A549 (cell line): ENCODE measurements around the gene PRKAG2. TPM values are rescaled to one million over a fixed set of nuclear protein-coding genes. Genes with fewer than 3 reads are reported as not detected.

Source experiments
- ATAC-seq, 2 experiments: fragments of 200-7000 bp in 1 of 2; fragments of >200 bp in 1 of 2; cut with Nextera tagmentation in 1 of 2; cut with Tn5 transposase in 1 of 2; 3 replicates each; pipeline versions ENCODE4 v1.8.0 to v1.9.1; 2018 to 2020; ENCODE audit warnings: mild to moderate bottlenecking in 1 of 2, moderate library complexity in 1 of 2
- CTCF ChIA-PET: fragments of 300-600 bp; sonication (Branson Sonifier 250); formaldehyde crosslinking; extraction: SDS; loops from one replicate; lab custom pipeline; 2021; ENCODE audit warnings: antibody characterized with exemption, inconsistent platforms; lab: Yijun Ruan, JAX
- POLR2A ChIA-PET: fragments of 350-600 bp; formaldehyde crosslinking; extraction: SDS; loops from one replicate; lab custom pipeline; 2021; ENCODE audit warnings: antibody characterized with exemption, inconsistent platforms; lab: Yijun Ruan, JAX
- DNase-seq, 2 experiments: peaks; one replicate each; pipeline versions ENCODE4 v3.0.0 to v3.0.0-alpha.2; 2011 to 2016; ENCODE audit warnings: low read depth in 1 of 2, low spot score in 1 of 2
- FAIRE-seq: peaks from 2 replicates; lab custom pipeline; 2011; peaks lifted over from hg19 to GRCh38; lab: Jason Lieb, UNC
- H3K27ac ChIP-seq, 2 experiments: fragments of >200 bp; sonication (Bioruptor Twin); formaldehyde crosslinking; 3 replicates each; pipeline ENCODE4 v1.5.1; 2016 to 2017
- H3K4me1 ChIP-seq: fragments of >200 bp; sonication (Bioruptor Twin); formaldehyde crosslinking; 3 replicates; pipeline ENCODE4 v1.6.1; 2016
- H3K4me2 ChIP-seq: fragments of >200 bp; sonication (Bioruptor Twin); formaldehyde crosslinking; 3 replicates; pipeline ENCODE4 v1.6.1; 2016
- H3K4me3 ChIP-seq: fragments of >200 bp; sonication (Bioruptor Twin); formaldehyde crosslinking; 3 replicates; pipeline ENCODE4 v1.5.1; 2016
- H3K9me3 ChIP-seq: fragments of >200 bp; sonication (Bioruptor Twin); formaldehyde crosslinking; 3 replicates; pipeline ENCODE4 v1.6.1; 2016
- BHLHE40 ChIP-seq: IDR thresholded peaks from 2 replicates; pipeline ENCODE4 v1.6.1; 2012; ENCODE audit warnings: low read depth, low read length, inconsistent platforms
- CBX2 ChIP-seq: fragments of 200-600 bp; sonication (generic); IDR thresholded peaks from 2 replicates; pipeline ENCODE4 v1.6.1; 2016; ENCODE audit warnings: low read depth, mild to moderate bottlenecking, borderline replicate concordance
- EHF ChIP-seq: fragments of 250-450 bp; sonication (Bioruptor Pico); IDR thresholded peaks from 2 replicates; pipeline ENCODE4 v1.5.0; 2020; ENCODE audit warnings: mild to moderate bottlenecking
- ELK1 ChIP-seq: fragments of 150-350 bp; IDR thresholded peaks from 2 replicates; pipeline ENCODE4 v1.6.1; 2014; ENCODE audit warnings: low read depth, mild to moderate bottlenecking, low read length
- FOSL2 ChIP-seq, 2 experiments: fragments of 450-650 bp in 1 of 2; fragments of >200 bp in 1 of 2; sonication (Bioruptor Twin) in 1 of 2; formaldehyde crosslinking; IDR thresholded peaks; 2 replicates each; pipeline versions ENCODE4 v1.5.0 to v1.6.1; 2016 to 2020; ENCODE audit warnings: mild to moderate bottlenecking in 1 of 2, moderate library complexity in 1 of 2
- GATA3 ChIP-seq: IDR thresholded peaks from 2 replicates; pipeline ENCODE4 v1.6.1; 2012; ENCODE audit warnings: borderline replicate concordance
- HDAC2 ChIP-seq: fragments of 200-600 bp; sonication (generic); IDR thresholded peaks from 2 replicates; pipeline ENCODE4 v1.6.1; 2016
- HMGXB4 ChIP-seq: fragments of 250-450 bp; sonication (Bioruptor Pico); IDR thresholded peaks from 2 replicates; pipeline ENCODE4 v1.5.0; 2021; ENCODE audit warnings: mild to moderate bottlenecking, moderate library complexity, borderline replicate concordance
- HOXA7 ChIP-seq: fragments of 250-450 bp; sonication (Bioruptor Pico); IDR thresholded peaks from 2 replicates; pipeline ENCODE4 v1.5.0; 2020; ENCODE audit warnings: mild to moderate bottlenecking, moderate library complexity
- HOXB13 ChIP-seq: fragments of 250-450 bp; sonication (Bioruptor Pico); IDR thresholded peaks from 2 replicates; pipeline ENCODE4 v1.5.0; 2020; ENCODE audit warnings: low read depth, mild to moderate bottlenecking, moderate library complexity
- HOXB5 ChIP-seq: fragments of 250-450 bp; sonication (Bioruptor Pico); IDR thresholded peaks from 2 replicates; pipeline ENCODE4 v1.5.0; 2020; ENCODE audit warnings: mild to moderate bottlenecking, moderate library complexity
- JUNB ChIP-seq: fragments of >200 bp; sonication (Bioruptor Twin); formaldehyde crosslinking; IDR thresholded peaks from 2 replicates; pipeline ENCODE4 v1.6.1; 2016
- MYC ChIP-seq: IDR thresholded peaks from 2 replicates; pipeline ENCODE4 v1.6.1; 2012; ENCODE audit warnings: mild to moderate bottlenecking, inconsistent platforms, low read length, improper control_type of control experiment, borderline replicate concordance
- NR3C1 ChIP-seq: fragments of >200 bp; sonication (Bioruptor Twin); formaldehyde crosslinking; IDR thresholded peaks from 3 replicates; pipeline ENCODE4 v1.6.1; 2017
- PHF8 ChIP-seq: fragments of 200-600 bp; sonication (generic); IDR thresholded peaks from 2 replicates; pipeline ENCODE4 v1.6.1; 2016; ENCODE audit warnings: low read depth, mild to moderate bottlenecking, antibody characterized with exemption, moderate library complexity, borderline replicate concordance
- RARB ChIP-seq: fragments of 250-450 bp; sonication (Bioruptor Pico); IDR thresholded peaks from 2 replicates; pipeline ENCODE4 v1.8.0; 2021; ENCODE audit warnings: mild to moderate bottlenecking, moderate library complexity
- RNF2 ChIP-seq: fragments of 200-600 bp; sonication (generic); IDR thresholded peaks from 2 replicates; pipeline ENCODE4 v1.6.1; 2016; ENCODE audit warnings: low read depth, mild to moderate bottlenecking, antibody characterized with exemption, moderate library complexity, borderline replicate concordance
- SMC3 ChIP-seq: fragments of >200 bp; sonication (Bioruptor Twin); formaldehyde crosslinking; IDR thresholded peaks from 3 replicates; pipeline ENCODE4 v1.6.1; 2018; ENCODE audit warnings: inconsistent platforms
- TP53 ChIP-seq: fragments of 250-450 bp; sonication (Bioruptor Pico); IDR thresholded peaks from 2 replicates; pipeline ENCODE4 v1.5.0; 2021; ENCODE audit warnings: mild to moderate bottlenecking, moderate library complexity
- ZC3H11A ChIP-seq: fragments of 450-650 bp; IDR thresholded peaks from 2 replicates; pipeline ENCODE4 v1.6.1; 2014; ENCODE audit warnings: antibody characterized with exemption, mild to moderate bottlenecking
- WGBS: methylation state at CpG from one replicate; pipeline ENCODE4 v1.1.6; 2017; ENCODE audit errors: missing lambda C conversion rate; 5-methylcytosine and 5-hydroxymethylcytosine counted together
- polyA plus RNA-seq, 4 experiments: library from polyadenylated mRNA; depleted of rRNA in 3 of 4; stranded (reverse); fragments of >200 nt; fragmentation: RNase III in 1 of 4; extraction: RNeasy Plus Mini Kit Qiagen cat#74134 plus additional on column Dnase treatment in 1 of 4; gene quantifications; 2 replicates in 3 of 4; 3 replicates in 1 of 4; pipeline ENCODE4 v1.2.3, GENCODE V29; 2011 to 2017
- TF ChIP-seq, protein P1 (sequence below): fragments of >200 bp; sonication (Bioruptor Twin); formaldehyde crosslinking; IDR thresholded peaks from 3 replicates; pipeline ENCODE4 v1.5.1; 2016
- TF ChIP-seq, protein P2 (sequence below): fragments of >200 bp; sonication (Bioruptor Twin); formaldehyde crosslinking; IDR thresholded peaks from 3 replicates; pipeline ENCODE4 v1.6.1; 2016

PRKAG2 gene
- polyA plus RNA-seq, 2 of the 4 experiments (the other 2 are of a cell fraction) = 26.5 to 31.7 TPM

DNA sequence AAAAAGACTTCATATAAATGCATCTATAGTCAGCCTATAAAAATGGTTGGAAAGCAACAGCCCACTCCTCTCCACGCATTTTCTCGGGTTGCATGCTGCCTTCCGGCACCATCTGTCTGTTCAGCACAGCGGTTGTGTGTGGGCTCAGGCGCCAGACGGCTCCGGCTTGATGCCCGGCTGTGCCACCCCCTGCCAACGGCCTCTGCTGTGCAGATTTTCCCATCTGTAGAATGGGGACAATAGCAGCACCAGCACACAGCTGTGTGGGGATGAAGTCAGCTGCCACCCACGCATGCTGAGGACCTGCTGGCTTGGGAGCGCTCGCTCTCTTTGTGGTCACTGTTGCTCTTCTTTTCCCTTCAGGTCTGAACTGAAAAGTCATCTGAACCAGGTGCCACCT, 19.5 kb downstream of the PRKAG2 start:
- 69% methylated on average over 12 of the region's 12 CpGs for WGBS
- FAIRE-seq (no peak), ATAC-seq (no peak), DNase-seq (no peak)
- no peaks in the 10 kb centered on the region for H3K9me3 ChIP-seq
- no peak overlapping the region for H3K4me3 ChIP-seq
- TF ChIP-seq GATA3 = no peak
- TF ChIP-seq RARB (CRISPR knock-in tag) = no peak
- TF ChIP-seq HDAC2 = no peak
- no peak for TF ChIP-seq HMGXB4 (CRISPR knock-in tag)
- TF ChIP-seq HOXA7 (CRISPR knock-in tag) = no peak
- no peak for TF ChIP-seq RNF2
- TF ChIP-seq TP53 (CRISPR knock-in tag) = no peak
- no peak for TF ChIP-seq NR3C1
- no peak for TF ChIP-seq HOXB5 (CRISPR knock-in tag)
- TF ChIP-seq, protein P1, sequence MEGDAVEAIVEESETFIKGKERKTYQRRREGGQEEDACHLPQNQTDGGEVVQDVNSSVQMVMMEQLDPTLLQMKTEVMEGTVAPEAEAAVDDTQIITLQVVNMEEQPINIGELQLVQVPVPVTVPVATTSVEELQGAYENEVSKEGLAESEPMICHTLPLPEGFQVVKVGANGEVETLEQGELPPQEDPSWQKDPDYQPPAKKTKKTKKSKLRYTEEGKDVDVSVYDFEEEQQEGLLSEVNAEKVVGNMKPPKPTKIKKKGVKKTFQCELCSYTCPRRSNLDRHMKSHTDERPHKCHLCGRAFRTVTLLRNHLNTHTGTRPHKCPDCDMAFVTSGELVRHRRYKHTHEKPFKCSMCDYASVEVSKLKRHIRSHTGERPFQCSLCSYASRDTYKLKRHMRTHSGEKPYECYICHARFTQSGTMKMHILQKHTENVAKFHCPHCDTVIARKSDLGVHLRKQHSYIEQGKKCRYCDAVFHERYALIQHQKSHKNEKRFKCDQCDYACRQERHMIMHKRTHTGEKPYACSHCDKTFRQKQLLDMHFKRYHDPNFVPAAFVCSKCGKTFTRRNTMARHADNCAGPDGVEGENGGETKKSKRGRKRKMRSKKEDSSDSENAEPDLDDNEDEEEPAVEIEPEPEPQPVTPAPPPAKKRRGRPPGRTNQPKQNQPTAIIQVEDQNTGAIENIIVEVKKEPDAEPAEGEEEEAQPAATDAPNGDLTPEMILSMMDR = no peak
- ChIA-PET POLR2A (no interaction called here), CTCF (interaction anchor here (1.1 to 1.5 kb wide), 2 partner anchors 10 to 74 kb away, joined by 3 to 5 read pairs; no protein-coding TSS in a partner anchor)
- H3K27ac ChIP-seq = no peak overlapping the region
- no peaks in the 10 kb centered on the region for H3K4me1 ChIP-seq
- H3K4me2 ChIP-seq = no peak overlapping the region

GRCh38 chr7:151856516-151856915, 20.4 kb downstream of the PRKAG2 start:
- FAIRE-seq = no peak
- TF ChIP-seq FOSL2 (IDR thresholded peaks at IDR 0.05) (no peak), FOSL2 (CRISPR knock-in tag; IDR thresholded peaks at IDR 0.05) (no peak), RARB (CRISPR knock-in tag) (no peak), HOXB13 (no peak), SMC3 (no peak), JUNB (no peak), CBX2 (no peak), EHF (CRISPR knock-in tag) (no peak), MYC (no peak), PHF8 (no peak)
- TF ChIP-seq, protein P2, sequence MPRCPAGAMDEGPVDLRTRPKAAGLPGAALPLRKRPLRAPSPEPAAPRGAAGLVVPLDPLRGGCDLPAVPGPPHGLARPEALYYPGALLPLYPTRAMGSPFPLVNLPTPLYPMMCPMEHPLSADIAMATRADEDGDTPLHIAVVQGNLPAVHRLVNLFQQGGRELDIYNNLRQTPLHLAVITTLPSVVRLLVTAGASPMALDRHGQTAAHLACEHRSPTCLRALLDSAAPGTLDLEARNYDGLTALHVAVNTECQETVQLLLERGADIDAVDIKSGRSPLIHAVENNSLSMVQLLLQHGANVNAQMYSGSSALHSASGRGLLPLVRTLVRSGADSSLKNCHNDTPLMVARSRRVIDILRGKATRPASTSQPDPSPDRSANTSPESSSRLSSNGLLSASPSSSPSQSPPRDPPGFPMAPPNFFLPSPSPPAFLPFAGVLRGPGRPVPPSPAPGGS = no peak
- CTCF ChIA-PET = interaction anchor here (1.1 to 1.5 kb wide), 2 partner anchors 9 to 73 kb away, joined by 3 to 5 read pairs; no protein-coding TSS in a partner anchor
- Histone ChIP-seq H3K4me1 (no peaks in the 10 kb centered on the region), H3K4me2 (no peak overlapping the region), H3K27ac (no peak overlapping the region), H3K9me3 (no peaks in the 10 kb centered on the region), H3K4me3 (no peak overlapping the region)
- DNase-seq = no peak
- no peak for ATAC-seq
- WGBS = 69% methylated on average over 14 of the region's 16 CpGs
- POLR2A ChIA-PET = no interaction called here

GRCh38 chr7:151856098-151856497, 20.8 kb downstream of the PRKAG2 start:
- no peak overlapping the region for H3K27ac ChIP-seq
- H3K9me3 ChIP-seq = no peaks in the 10 kb centered on the region
- ChIA-PET CTCF (interaction anchor here (1.1 to 1.5 kb wide), 2 partner anchors 8 to 72 kb away, joined by 3 to 5 read pairs; no protein-coding TSS in a partner anchor), POLR2A (no interaction called here)
- WGBS = 54% methylated on average over 14 of the region's 14 CpGs
- ATAC-seq (peak in 1 of 2 experiments; percentile 46; a peak in 2 of 6 replicates), FAIRE-seq (no peak), DNase-seq (peak in 1 of 2 experiments; percentile 18)
- H3K4me2 ChIP-seq = no peak overlapping the region
- TF ChIP-seq ZC3H11A (no peak), HMGXB4 (CRISPR knock-in tag) (no peak), RNF2 (no peak), ELK1 (no peak), BHLHE40 (no peak)
- no peak overlapping the region for H3K4me3 ChIP-seq
- no peaks in the 10 kb centered on the region for H3K4me1 ChIP-seq
